Keratinocyte (primary cell): ENCODE results near the gene OLFML3. TPM values are rescaled to one million over a fixed set of nuclear protein-coding genes. Genes with fewer than 3 reads are reported as not detected.

Experiments
- DNase-seq: peaks from one replicate; pipeline ENCODE4 v3.0.0-alpha.2; 2011; ENCODE audit warnings: low read depth, missing footprints, low spot score
- FAIRE-seq: peaks from 2 replicates; lab custom pipeline; 2011; peaks lifted over from hg19 to GRCh38; lab: Jason Lieb, UNC
- H2AFZ ChIP-seq: 2 replicates; pipeline ENCODE4 v1.6.0; 2012; ENCODE audit warnings: low read length, control low read depth, inconsistent platforms; ENCODE audit not compliant: control insufficient read depth
- H3K27ac ChIP-seq: 2 replicates; pipeline ENCODE4 v1.5.1; 2011; ENCODE audit warnings: low read length; ENCODE audit not compliant: control insufficient read depth, insufficient read depth
- H3K27me3 ChIP-seq: 3 replicates; pipeline ENCODE4 v1.6.0; 2011; ENCODE audit warnings: low read length; ENCODE audit not compliant: control insufficient read depth, insufficient read depth; ENCODE audit errors: extremely low read depth
- H3K36me3 ChIP-seq, 2 experiments: 2 replicates in 1 of 2; 3 replicates in 1 of 2; pipeline ENCODE4 v1.5.1; 2011; ENCODE audit warnings: low read length in 2 of 2, mild to moderate bottlenecking in 1 of 2; ENCODE audit not compliant: control insufficient read depth in 2 of 2, insufficient read depth in 2 of 2; ENCODE audit errors: extremely low read depth in 1 of 2
- H3K4me1 ChIP-seq: 3 replicates; pipeline ENCODE4 v1.5.1; 2011; ENCODE audit warnings: low read length; ENCODE audit not compliant: control insufficient read depth, insufficient read depth; ENCODE audit errors: extremely low read depth
- H3K4me2 ChIP-seq: 3 replicates; pipeline ENCODE4 v1.6.0; 2011; ENCODE audit warnings: low read depth, low read length; ENCODE audit not compliant: control insufficient read depth, insufficient read depth; ENCODE audit errors: extremely low read depth
- H3K4me3 ChIP-seq, 3 experiments: fragments of 200-600 bp in 1 of 3; sonication (generic) in 1 of 3; 2 replicates in 2 of 3; 3 replicates in 1 of 3; pipeline ENCODE4 v1.5.1; 2011 to 2016; ENCODE audit warnings: low read length in 3 of 3, mild to moderate bottlenecking in 3 of 3, control low read depth in 2 of 3, inconsistent platforms in 1 of 3, low read depth in 1 of 3, mixed read lengths in 1 of 3, mixed run types in 1 of 3, moderate library complexity in 1 of 3; ENCODE audit not compliant: control insufficient read depth in 2 of 3, insufficient read depth in 2 of 3; ENCODE audit errors: extremely low read depth in 1 of 3
- H3K79me2 ChIP-seq: 2 replicates; pipeline ENCODE4 v1.6.0; 2012; ENCODE audit warnings: low read length; ENCODE audit not compliant: control insufficient read depth, insufficient read depth
- H3K9ac ChIP-seq: 3 replicates; pipeline ENCODE4 v1.6.0; 2011; ENCODE audit warnings: low read length; ENCODE audit not compliant: control insufficient read depth, insufficient read depth; ENCODE audit errors: extremely low read depth
- H3K9me1 ChIP-seq: 3 replicates; pipeline ENCODE4 v1.6.0; 2011; ENCODE audit warnings: low read length; ENCODE audit not compliant: control insufficient read depth, insufficient read depth; ENCODE audit errors: extremely low read depth
- H3K9me3 ChIP-seq: 2 replicates; pipeline ENCODE4 v1.5.1; 2012; ENCODE audit warnings: low read depth, low read length; ENCODE audit not compliant: control insufficient read depth
- H4K20me1 ChIP-seq: 3 replicates; pipeline ENCODE4 v1.6.0; 2011; ENCODE audit warnings: low read length; ENCODE audit not compliant: control insufficient read depth, insufficient read depth; ENCODE audit errors: extremely low read depth
- EZH2 ChIP-seq: IDR thresholded peaks from one replicate; pipeline ENCODE4 v1.6.1; 2012; ENCODE audit warnings: inconsistent platforms, mild to moderate bottlenecking, low read length, moderate library complexity
- dilution Hi-C: fragments of 300-500 bp; cut with MboI; formaldehyde crosslinking; loops from one replicate; pipeline ENCODE4 v1.7.0; 2020; ENCODE audit warnings: low sequenced_read_pairs; ENCODE audit not compliant: extremely low pct_ligation_motif_present
- polyA plus RNA-seq, 5 experiments: library from polyadenylated mRNA; depleted of rRNA in 3 of 5; stranded (reverse) in 3 of 5; stranded (forward) in 1 of 5; unstranded in 1 of 5; fragments of >200 nt; gene quantifications; 1 replicate in 1 of 5; 2 replicates in 3 of 5; 3 replicates in 1 of 5; pipeline versions ENCODE4 v1.2.1 to v1.2.3, GENCODE V29; 2011 to 2012; ENCODE audit warnings: missing spikeins in 2 of 5, low read depth in 1 of 5, low replicate concordance in 1 of 5
- TF ChIP-seq, protein P1 (sequence below), 3 experiments: IDR thresholded peaks in 1 of 3; conservative IDR thresholded peaks in 1 of 3; optimal IDR thresholded peaks in 1 of 3; 2 replicates in 2 of 3; 3 replicates in 1 of 3; pipeline versions ENCODE3 to v1.5.1; 2011; ENCODE audit warnings: low read length in 3 of 3, mild to moderate bottlenecking in 3 of 3, moderate library complexity in 2 of 3, control low read depth in 1 of 3, inconsistent platforms in 1 of 3; ENCODE audit not compliant: insufficient read depth in 2 of 3; ENCODE audit errors: extremely low read depth in 1 of 3

OLFML3 gene
- polyA plus RNA-seq, 1 donor (not counting 4 experiments of a cell fraction or from before 2014, with no cell fraction given) = 4.4 TPM

DNA sequence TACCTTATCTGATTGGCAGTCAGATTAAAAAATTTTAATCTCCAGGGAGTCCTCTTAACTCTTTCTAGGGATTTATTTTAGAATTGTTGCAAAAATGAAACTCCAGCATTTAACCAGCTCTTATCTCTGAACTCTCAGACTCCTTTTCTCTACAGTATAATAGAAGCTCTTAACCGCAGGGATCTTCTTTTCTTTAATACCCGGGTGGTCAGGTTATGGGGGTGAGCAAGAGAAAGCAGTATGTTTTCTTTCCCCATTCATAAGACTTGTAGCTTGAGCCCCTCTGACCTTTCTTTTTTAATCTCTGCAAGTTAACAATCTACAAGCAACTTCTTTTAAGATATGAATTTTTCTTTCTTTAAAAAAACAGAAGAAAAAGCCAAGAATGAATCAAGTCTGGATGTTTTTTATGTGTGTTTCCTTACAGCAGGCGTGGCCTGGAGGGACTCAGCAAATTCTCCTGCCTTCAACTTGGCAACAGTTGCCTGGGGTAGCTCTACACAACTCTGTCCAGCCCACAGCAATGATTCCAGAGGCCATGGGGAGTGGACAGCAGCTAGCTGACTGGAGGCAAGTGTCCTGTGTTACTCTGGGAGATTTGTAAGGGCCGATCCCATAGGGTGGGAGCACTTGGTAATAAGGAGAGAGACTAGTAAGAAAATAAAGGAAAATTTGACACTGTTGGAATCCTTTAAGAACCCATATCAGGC, 13.4 kb upstream of the OLFML3 start:
- TF ChIP-seq EZH2 = no peak
- dilution Hi-C loops = no loop called here
- H3K4me2 ChIP-seq = no peak overlapping the region
- H3K79me2 ChIP-seq = no peaks in the 10 kb centered on the region
- H4K20me1 ChIP-seq = no peaks in the 10 kb centered on the region
- no peak overlapping the region for H3K9ac ChIP-seq
- no peaks in the 10 kb centered on the region for H3K9me1 ChIP-seq
- H3K4me3 ChIP-seq = no peak overlapping the region
- peaks cover 22% of the 10 kb centered on the region in 2 experiments for H3K36me3 ChIP-seq
- DNase-seq = no peak
- H3K9me3 ChIP-seq = no peaks in the 10 kb centered on the region
- no peak overlapping the region for H3K27ac ChIP-seq
- no peak overlapping the region for H2AFZ ChIP-seq
- no peak for FAIRE-seq
- H3K4me1 ChIP-seq = no peaks in the 10 kb centered on the region
- H3K27me3 ChIP-seq = no peaks in the 10 kb centered on the region

DNA sequence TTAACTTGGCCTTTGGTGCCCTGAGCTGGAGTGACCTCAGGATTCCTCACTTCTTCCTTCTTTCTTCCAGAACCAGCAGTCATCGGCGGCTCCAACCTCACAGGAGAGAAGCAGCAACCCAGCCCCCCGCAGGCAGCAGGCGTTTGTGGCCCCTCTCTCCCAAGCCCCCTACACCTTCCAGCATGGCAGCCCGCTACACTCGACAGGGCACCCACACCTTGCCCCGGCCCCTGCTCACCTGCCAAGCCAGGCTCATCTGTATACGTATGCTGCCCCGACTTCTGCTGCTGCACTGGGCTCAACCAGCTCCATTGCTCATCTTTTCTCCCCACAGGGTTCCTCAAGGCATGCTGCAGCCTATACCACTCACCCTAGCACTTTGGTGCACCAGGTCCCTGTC, 6.3 kb upstream of the OLFML3 start:
- dilution Hi-C loops = no loop called here
- no peak overlapping the region for H3K9ac ChIP-seq

More for the DNA sequence above, 6.3 kb upstream of the OLFML3 start:
- Histone ChIP-seq H3K27ac (no peak overlapping the region), H3K4me1 (no peaks in the 10 kb centered on the region), H3K9me3 (no peaks in the 10 kb centered on the region), H3K79me2 (no peaks in the 10 kb centered on the region), H3K4me3 (no peak overlapping the region), H3K27me3 (no peaks in the 10 kb centered on the region), H3K9me1 (no peaks in the 10 kb centered on the region), H4K20me1 (peaks cover 3% of the 10 kb centered on the region), H3K4me2 (no peak overlapping the region), H3K36me3 (peaks cover 19 to 34% of the 10 kb centered on the region in 2 experiments), H2AFZ (no peak overlapping the region)
- no peak for DNase-seq
- FAIRE-seq = no peak
- TF ChIP-seq EZH2 = no peak
- TF ChIP-seq, protein P1, sequence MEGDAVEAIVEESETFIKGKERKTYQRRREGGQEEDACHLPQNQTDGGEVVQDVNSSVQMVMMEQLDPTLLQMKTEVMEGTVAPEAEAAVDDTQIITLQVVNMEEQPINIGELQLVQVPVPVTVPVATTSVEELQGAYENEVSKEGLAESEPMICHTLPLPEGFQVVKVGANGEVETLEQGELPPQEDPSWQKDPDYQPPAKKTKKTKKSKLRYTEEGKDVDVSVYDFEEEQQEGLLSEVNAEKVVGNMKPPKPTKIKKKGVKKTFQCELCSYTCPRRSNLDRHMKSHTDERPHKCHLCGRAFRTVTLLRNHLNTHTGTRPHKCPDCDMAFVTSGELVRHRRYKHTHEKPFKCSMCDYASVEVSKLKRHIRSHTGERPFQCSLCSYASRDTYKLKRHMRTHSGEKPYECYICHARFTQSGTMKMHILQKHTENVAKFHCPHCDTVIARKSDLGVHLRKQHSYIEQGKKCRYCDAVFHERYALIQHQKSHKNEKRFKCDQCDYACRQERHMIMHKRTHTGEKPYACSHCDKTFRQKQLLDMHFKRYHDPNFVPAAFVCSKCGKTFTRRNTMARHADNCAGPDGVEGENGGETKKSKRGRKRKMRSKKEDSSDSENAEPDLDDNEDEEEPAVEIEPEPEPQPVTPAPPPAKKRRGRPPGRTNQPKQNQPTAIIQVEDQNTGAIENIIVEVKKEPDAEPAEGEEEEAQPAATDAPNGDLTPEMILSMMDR (optimal IDR thresholded peaks at IDR 0.05 in 1 of 3, IDR thresholded peaks at IDR 0.05 in 1 of 3, conservative IDR thresholded peaks at IDR 0.05 in 1 of 3; ENCODE audit: extremely low read depth in 1 of 3, insufficient read depth in 2 of 3, low read length in 3 of 3) = no peak
